NCI-H2196 treated with DMSO at 0.1 percent for 48 hours (cell line): Measurements from ENCODE around the gene TTYH1.
"Not testable (repeated sequence)": the region's sequence is repeated elsewhere in the genome, so short reads cannot be mapped to it uniquely, and the experiment has no call there.

Source experiments
- DNase-seq: peaks from one replicate; lab custom pipeline; 2025; ENCODE audit not compliant: unreplicated experiment; lab: John Stamatoyannopoulos, UW

TTYH1 gene

DNA sequence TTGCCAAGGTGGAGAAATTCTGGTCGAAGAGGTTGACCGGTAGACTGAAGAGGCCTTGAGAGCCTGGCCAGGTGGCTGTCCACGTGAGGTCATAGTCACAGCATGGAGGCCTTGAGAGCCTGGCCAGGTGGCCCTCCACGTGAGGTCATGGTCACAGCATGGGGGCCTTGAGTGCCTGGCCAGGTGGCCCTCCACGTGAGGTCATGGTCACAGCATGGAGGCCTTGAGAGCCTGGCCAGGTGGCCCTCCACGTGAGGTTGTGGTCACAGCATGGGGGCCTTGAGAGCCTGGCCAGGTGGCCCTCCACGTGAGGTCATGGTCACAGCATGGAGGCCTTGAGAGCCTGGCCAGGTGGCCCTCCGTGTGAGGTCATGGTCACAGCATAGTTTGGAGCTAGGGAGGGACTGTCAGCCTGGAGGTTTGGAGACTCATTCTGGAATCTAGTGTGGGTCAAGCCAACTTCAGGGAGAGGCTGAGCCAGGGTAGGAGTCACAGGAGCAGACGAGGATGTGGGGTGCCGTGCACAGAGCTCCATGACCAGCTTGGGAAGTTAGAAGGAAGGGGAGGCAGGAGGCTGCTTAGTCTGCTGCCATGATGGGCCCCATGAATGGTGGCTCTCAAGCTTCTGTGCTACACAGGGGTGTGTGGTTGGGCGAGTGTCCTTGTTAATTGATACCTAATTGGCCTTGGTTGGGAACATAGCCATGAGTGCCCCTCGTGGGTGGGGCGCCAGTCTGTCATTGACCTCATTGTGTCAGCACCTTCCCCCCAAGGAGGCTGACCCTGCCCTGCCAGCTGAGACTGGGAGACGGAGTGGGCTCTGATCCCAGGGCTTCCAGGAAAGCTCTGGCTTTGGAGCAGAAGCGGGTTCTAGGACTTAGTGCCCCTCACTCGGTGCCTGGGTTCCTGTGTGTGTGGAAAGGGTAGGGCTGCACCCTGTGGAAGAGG lies 44.3 kb downstream of the TTYH1 start:
- peak; percentile 35 for DNase-seq

DNA sequence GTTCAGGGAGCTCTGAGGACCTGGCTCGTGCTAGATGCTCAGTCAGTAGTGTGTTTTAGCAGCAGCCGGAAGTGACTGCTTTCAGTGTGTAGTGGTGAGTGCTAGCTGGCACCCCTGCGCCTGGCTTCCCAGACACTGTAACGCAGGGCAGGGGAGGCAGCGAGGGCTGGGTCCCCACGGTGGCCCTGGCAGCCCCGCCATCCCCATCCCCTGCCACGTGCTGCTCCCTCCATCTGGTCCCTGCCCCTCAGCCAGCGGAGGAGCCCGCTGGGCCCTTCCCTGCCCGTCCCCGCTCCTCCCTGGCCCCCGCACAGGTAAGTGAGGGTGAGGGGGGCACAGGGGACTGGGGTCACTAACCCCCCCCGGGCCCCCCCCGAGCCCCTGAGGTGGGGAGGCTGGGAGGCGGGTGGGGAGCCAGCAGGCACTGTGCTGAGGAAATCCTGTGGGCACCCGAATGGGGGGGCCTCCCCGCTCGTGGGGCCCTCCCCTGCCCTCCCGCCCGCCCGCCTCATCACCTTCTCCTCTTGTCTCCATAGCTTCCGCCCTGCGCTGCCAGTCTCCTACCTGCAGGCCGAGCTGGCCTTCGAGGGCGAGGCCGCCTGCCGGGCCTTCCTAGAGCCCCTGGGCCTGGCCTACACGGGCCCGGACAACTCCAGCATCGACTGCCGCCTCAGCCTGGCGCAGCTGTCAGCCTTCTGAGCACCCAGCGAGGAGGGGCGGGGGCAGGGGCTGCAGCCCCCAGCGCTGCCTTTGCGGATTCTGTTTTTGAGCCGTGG lies 45.2 kb downstream of the TTYH1 start:
- no peak for DNase-seq

DNA sequence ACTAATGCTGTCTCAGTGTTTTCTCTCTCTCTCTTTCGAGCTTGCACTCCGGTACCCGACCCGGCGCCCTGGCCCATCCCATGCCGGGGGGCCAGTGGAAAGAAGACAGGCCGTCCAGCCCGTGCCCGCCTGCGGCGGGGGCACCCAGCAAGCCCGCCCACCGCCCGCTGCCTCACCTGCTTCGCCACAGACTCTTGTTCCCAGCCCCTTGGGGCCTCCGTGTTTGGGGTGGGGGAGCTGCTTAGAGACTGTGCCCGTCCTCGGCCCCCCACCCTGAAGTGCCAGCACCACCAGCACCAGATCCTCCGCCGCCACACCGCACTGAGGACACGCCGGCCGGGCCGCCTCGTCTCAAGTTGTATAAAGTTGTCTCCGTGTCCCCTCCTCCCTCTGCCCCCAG lies 45.9 kb downstream of the TTYH1 start:
- DNase-seq: no peak

DNA sequence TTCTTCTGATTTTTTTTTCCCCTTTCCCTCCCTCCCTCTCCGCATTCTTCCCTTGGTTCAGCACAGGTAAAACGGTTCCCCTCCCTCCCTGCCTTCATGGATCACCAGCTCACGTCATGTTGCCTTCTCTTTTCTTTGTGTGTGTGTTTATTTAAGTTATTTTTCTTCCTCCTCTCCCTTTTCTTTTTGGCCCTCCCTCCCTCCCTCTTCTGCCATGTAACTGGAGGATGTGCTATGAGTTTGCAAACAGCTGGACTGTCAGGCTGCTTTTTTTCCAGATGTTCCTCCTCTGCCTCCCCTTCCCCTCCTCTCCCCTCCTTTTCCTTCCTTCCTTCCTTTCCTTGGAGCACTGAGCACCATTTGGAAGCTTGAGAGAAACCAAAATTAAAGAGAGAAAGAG lies 46.3 kb downstream of the TTYH1 start:
- DNase-seq: no peak

DNA sequence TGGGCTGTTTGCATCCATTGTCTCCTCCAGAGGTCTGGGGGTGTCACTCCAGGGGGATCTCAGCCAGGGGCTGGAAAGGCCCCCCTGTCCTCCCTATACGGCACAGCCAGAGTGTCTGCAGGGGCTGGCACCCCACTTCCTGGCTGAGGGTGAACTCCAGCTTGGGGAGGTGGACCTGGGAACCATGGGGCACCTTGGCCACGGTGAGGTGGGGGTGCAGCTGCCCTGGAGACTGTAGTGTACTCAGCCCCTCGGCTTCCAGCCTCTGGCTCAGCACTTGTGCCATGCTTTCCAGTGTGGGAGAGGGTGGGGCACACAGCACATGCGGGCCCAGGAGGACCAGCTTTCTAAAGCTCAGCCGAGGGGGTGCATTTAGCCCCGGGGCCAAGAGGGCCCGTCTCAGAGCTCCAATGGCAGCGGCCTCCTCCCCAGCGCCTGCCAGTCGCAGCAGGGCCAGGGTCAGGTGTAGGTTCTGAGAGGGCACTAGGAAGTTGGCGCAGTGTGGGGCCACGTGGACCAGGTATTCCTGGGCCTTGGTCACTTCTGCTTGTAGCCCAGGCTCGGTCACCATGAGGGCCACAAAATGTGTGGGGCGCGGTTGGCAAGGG lies 46.9 kb downstream of the TTYH1 start:
- no peak for DNase-seq

DNA sequence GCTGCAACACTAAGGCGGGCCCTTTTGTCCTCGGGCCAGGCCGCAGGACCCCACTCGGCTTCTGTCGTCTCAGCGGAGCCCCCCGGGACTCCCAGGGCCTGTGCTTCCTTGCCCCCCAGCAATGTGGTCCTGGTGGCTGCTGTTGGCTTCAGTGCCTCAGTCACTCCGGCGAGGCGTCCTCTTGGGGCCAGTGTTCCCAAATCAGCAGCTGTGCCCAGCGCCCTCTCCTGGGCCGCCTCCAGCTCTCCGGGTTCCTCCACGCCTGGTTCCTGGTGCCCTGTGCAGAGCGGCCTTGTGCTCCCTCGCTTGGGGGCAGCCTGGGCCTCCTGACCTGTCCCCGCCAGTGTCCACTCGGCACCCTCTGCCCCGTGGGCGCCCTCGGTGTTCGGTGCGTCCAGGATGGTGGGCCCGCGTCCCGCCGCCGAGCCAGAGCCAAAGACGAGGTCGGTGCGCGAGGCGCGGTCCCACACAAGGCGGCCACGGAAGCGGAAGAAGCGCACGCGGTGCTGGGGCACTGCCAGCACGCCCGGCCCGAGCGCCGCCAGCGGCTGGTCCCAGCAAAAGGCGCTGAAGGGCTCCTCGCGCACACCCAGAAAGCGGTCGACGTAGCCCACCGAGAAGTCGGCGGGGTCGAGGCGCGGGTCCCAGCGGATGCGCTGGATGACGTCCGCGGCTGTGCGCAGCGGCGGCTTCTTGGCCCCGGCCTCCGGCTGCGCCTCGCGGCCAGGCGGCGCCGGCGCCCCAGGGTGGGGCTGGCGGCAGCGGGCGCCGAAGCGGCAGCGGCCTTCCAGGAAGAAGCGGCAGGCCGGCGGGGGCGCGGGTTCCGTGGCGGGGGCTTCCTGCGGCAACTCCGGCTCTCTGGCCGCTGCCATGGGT lies 47.6 kb downstream of the TTYH1 start:
- DNase-seq: no peak

DNA sequence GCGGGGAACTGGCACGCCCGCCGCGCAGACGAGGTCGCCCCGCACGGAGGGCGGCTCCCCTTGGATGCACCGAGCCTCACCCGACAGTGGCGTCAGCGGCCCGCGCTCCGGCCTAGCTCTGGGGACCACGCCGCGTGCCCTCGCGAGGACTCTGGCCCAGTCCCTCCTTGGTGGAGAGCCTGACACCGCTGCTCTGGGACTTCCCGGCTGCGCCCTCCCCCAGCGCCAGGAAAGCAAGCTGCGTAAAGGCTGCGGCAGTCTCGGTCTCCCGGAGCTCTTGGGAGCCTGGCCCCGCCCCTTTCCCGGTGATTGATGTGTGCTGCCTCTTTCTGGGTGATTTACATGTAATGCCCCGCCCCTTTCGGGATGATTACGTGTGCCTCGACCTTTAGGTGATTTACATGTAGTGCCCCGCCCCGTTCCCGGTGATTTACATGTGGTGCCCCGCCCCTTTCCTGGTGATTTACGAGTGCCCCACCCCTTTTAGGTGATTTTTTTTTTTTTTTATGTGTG lies 48.3 kb downstream of the TTYH1 start, which contains the start of gene LENG9:
Gene LENG9, minus strand, starts transcription at position 248 of the 513 bp plus-strand sequence. CDS start 252 bp downstream, outside the sequence.
- DNase-seq: peak; percentile 100

DNA sequence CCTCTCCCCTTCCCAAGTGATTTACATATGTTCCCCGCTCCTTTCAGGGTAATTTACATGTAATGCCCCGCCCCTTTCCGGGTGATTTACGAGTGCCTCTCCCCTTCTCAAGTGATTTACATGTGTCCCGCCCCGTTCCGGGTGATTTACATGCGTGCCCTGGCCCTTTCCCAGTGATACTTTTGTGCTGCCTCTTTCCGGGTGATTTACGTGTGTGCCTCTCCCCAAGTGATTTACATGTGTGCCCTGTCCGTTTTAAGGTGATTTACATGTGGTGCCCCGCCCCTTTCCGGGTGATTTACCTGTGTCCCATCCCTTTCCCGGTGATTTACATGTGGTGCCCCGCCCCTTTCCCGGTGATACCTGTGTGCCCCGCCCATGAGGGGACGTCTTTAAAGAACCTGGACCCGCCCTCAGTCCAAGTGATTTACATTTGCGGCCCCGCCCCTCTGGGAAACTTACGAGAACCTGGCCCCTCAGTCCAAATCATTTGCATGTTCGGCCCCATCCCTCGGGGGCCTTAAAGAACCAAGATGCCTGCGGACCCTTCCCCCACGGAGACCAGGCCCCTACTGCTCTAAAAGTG lies 48.9 kb downstream of the TTYH1 start:
- peak; percentile 100 for DNase-seq

DNA sequence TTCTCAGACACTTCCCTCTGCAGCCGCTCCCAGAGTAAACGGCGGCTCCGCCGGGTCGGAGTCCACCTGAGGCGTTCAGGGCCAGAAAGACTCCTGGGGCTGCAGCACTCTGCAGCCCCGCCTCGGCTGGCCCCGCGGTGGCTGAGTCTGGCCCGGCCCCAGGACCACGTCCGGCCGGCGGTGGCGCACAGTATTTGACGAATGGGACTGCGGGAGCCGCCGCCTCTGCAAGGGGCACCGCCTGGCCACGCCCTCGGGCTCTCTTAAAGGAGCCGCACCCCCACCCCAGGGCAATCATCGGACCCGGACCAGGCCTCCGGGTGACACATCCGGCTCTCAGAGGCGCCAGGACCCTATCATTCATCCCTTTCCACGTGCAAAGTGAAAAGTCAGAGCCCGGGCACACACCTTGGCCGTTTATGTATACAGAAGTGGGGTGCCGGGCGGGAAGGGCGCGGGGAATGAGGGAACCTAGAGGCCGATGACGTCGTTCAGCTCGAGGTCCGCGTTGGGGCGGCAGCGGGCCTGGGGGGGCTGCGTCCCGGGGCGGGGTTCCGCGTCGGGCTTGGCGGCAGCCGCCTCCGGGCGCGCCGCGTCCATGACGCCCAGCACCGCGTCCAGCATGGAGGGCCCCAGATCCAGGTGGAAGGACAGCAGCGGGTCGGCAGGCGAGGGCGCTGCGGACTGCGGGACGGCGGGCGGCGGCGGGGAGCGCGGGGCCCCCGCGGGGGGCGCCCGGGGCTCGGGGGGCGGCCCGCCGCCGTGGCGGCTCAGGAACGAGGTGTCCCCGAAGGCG lies 49.6 kb downstream of the TTYH1 start:
- peak; percentile 92 for DNase-seq

DNA sequence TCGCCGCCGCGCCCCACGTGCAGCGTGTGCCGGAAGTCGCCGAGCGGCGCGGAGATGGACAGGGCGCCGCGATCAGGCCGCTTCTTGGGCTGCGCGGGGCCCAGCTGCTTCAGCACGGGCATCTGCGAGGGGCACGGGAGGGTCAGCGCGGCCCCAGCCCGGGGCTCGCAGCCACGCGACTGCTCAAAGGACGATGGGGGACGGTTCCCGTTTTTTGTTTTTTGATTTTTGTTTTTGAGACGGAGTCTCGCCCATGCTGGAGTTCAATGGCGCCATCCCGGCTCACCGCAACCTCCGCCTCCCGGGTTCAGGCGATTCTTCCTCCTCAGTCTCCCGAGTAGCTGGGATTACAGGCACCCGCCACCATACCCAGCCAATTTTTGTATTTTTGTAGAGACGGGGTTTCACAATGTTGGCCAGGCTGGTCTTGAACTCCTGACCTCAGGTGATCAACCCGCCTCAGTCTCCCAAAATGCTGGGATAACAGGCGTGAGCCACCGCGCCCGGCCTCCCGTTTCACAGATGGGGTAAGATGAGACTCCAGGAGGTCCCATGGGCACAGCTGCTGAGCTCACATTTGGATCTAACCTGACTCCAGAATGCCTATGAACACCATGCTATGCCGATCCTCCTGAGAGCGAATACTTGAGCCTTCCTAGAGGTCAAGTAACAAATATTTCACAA lies 50.3 kb downstream of the TTYH1 start:
- DNase-seq: no peak

DNA sequence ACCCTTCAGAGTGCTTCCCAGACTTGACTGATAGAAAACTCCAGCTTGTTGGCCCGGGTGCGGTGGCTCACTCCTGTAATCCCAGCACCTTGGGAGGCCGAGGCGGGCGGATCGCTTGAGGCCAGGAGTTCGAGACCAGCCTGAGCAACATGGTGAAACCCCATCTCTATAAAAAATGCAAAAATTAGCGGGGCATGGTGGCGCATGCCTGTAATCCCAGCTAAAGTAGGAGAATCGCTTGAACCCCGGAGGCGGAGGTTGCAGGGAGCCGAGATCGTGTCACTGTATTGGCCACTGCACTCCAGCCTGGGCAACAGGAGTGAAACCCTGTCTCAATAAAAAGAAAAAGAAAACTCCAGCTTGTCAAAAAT lies 50.8 kb downstream of the TTYH1 start:
- not testable (repeated sequence) for DNase-seq

DNA sequence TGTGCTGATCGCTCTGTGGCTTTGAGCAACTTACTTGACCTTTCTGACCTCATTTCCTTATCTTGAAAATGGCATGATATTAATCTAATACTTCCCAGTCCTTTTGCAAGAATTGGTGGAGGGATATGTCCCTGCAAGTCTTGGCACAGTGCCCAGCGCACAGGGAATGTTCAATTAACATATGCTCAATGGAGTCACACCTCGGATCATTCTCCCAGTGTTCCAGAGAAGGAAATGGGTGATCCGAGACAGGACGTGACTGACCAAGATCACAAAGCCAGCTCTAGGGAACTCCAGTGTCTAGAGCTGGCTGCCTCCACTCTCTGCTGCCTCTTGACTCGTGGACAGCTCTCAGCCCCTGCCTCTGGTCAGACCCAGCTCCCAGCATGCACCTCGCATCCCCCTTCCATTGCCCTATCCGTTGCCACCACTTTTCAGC lies 54.3 kb downstream of the TTYH1 start:
- no peak for DNase-seq

DNA sequence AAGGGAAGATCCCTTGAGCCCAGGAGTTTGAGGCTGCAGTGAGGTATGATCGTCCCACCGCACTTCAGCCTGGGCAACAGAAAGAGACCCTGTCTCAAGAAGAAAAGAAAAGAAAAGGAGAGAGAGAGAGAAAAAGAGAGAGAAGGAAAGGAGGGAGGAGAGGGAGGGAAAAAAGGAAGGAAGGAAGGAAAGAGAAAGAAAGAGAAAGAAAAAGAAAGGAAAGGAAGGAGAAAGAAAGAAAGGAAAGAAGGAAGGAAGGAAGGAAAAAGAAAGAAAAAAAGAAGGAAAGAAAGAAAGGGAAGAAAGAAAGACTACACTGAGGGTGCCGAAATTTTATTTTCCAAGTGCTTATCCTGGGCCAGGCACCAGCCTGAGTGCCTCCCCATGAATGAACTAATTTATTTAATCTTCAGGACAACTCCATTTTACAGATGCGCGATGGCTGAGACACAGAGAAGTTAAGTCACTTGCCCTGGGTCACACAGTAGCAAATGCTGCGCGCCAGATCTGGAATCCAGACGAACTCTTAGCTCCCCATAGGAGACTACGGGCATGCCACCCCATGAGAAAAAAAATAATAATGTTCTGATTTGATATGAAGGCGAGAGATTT lies 55.1 kb downstream of the TTYH1 start:
- no peak for DNase-seq

DNA sequence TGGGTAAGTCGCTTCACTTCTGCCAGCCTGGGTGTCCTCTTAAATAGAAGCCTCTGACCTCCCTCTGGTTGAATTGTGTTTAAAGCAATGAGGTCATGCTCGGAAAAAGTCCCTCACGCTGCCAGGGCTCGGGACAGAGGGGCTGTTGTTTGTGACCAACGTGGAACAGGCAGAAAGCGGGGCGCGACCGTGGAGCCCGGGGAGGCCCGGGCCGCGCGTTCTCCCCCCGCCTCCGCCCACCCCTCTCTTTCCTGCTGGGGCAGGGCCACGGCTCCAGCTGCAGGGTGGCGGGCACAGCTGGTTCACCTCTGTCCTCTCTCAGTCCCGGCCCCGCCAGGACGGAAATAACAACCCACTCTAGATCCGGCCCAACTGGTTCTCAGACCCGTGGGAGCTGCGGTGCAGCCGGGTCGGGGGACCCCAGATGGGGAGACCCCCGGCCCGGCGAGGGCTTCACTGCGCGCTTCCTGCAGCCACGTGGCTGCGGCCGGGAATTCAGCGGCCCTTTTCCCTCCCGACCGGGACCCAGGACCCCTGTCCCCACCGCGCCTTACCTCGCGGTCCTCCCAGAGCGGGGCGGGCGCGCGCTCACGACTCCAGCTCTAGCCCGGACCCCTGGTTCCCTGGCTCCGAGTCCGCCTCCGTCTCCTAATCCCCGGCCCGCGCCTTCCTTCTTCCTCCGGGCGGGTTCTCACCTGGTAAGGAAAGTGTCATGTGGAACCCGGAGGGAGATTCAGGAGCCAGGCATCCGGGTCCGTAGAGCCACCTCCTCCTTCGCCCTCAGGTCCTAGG lies 55.9 kb downstream of the TTYH1 start:
- DNase-seq: no peak

DNA sequence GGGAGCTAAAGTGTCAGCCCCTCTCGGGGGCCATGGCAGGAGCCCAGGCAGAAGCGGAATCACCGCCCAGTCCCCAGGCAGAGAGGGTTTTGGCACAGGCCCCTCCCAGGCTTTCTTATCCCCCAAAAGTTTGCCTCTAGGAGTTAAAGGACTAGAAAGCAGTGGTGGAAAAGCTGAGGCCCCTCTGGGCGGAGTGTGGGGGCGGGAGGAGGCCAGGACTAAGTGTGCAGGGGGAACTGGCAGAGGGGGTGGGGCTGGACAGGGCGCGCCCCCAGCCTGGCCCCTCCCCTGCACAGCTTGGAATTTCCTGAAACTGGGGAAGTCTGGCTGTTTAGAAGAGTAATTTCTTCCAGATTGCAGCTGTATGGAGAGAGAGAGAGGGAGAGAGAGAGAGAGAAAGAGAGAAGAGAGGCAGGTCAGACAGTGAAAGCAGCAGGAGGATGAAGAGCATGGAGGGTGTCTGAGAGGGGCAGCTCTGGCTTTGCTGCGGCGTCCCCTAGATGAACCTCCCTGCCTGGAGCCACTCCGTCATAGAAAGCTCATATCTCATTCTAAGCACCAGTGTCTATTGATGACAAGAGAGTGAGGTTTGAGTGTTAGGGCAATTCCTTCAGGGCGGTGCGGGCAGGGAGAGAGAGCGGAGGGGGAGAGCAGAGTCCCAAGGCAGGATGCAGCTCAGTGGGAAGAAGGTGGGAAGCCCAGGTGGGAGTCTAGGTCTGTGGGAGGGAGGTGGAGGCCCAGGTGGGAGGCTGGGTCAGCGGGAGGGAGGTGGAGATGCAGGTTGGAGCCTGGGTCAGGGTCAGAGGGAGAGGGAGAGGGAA lies 58.0 kb downstream of the TTYH1 start, which contains the start of gene CDC42EP5:
Gene CDC42EP5, minus strand, starts transcription at position 226 of the 821 bp plus-strand sequence. CDS start 7,749 bp downstream, outside the sequence.
- no peak for DNase-seq

DNA sequence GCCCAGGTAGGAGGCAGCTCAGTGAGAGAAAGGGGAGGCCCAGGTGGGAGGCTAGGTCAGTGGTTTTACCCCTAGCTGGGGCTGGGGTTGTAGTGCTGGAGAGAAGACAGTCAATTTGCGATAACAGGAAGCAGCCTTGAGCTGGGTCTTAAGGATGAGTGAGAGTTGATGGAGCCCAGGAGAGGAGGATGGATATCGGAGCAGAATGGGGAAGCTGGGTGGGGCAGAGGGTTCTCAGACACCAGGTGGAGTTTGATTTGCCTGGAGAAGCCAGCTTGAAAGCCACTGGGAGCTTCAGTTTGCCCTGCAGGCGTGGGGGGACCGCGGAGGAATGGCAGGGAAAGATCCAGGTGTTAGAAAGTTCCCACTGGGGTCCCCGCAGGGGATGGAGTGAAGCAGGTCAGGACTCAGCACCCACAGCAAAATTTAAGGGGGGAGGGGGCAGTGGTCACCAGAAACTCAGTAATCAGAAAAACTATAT lies 58.7 kb downstream of the TTYH1 start:
- DNase-seq: no peak
